NT2/D1 (cell line): Measurements from ENCODE around the gene MB21D2.

ENCODE experiments used
- DNase-seq: peaks from one replicate; pipeline ENCODE4 v3.0.0-alpha.2; 2011; ENCODE audit warnings: low read depth, low spot score
- H3K27me3 ChIP-seq: 2 replicates; pipeline ENCODE4 v1.6.0; 2011; ENCODE audit warnings: mild to moderate bottlenecking; ENCODE audit not compliant: insufficient read length, insufficient read depth
- H3K36me3 ChIP-seq: 2 replicates; pipeline ENCODE4 v1.6.1; 2011; ENCODE audit warnings: mild to moderate bottlenecking, low read length, mixed read lengths; ENCODE audit not compliant: insufficient read depth, insufficient read length
- H3K4me1 ChIP-seq: 2 replicates; pipeline ENCODE4 v1.5.1; 2011; ENCODE audit not compliant: insufficient read depth, insufficient read length
- H3K4me3 ChIP-seq: 2 replicates; pipeline ENCODE4 v1.5.1; 2011; ENCODE audit warnings: low read depth; ENCODE audit not compliant: insufficient read length
- H3K9ac ChIP-seq: 2 replicates; pipeline ENCODE4 v1.6.0; 2011; ENCODE audit warnings: low read depth; ENCODE audit not compliant: insufficient read length
- H3K9me3 ChIP-seq: 2 replicates; pipeline ENCODE4 v1.5.1; 2011; ENCODE audit warnings: mild to moderate bottlenecking, low read length; ENCODE audit not compliant: insufficient read depth
- SUZ12 ChIP-seq: IDR thresholded peaks from 2 replicates; pipeline ENCODE4 v1.6.1; 2011; ENCODE audit not compliant: insufficient read length, insufficient read depth; ENCODE audit errors: extremely low read depth
- YY1 ChIP-seq: IDR thresholded peaks from 2 replicates; pipeline ENCODE4 v1.6.1; 2011; ENCODE audit not compliant: insufficient read length, insufficient read depth
- ZNF274 ChIP-seq: IDR thresholded peaks from 2 replicates; pipeline ENCODE4 v1.6.1; 2011; ENCODE audit warnings: mild to moderate bottlenecking, low read depth, low read length

Gene MB21D2

DNA sequence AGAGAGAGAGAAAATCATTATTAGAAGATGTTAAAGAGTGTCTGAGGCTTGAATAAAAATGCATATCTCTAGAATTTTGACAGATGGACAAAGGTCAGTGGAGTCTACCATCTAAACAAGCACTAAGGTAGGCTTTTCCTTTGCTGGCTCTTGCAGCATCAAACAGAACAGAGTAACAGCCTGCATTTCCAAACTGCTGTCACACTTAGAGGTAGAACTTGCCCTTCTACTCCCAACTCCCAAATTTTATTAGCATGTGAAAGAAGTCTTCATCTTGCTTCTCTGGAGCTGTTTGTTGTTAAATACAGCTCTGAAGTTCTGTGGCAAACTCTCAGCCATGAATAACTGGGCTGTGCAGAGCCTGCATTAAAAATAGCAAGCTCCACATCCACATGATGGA lies 4.1 kb upstream of the MB21D2 start:
- H3K27me3 ChIP-seq = no peaks in the 10 kb centered on the region
- H3K9ac ChIP-seq = no peak overlapping the region
- TF ChIP-seq ZNF274 = no peak
- no peak for TF ChIP-seq SUZ12
- no peak for TF ChIP-seq YY1
- peaks cover 3% of the 10 kb centered on the region for H3K4me1 ChIP-seq
- no peak overlapping the region for H3K4me3 ChIP-seq
- H3K9me3 ChIP-seq = no peaks in the 10 kb centered on the region
- H3K36me3 ChIP-seq = no peaks in the 10 kb centered on the region
- peak; percentile 32 for DNase-seq

DNA sequence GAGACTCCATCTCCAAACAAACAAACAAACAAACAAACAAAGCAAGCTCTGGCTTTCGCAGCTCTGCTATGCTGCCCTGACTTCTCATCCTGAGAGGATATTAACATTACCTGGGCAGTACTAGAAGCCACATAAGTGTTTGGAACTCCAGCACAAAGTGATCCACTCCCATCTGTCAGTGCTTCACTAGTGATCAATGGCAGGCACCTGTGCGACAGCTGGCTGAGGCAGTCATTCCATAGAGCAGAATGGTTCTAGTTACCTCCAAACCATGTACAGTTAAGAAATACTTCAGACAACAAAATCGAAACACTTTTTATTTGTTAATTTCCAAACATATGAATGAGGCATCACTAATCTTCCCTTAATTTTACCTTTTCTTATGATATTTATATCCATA lies 2.8 kb upstream of the MB21D2 start:
- TF ChIP-seq SUZ12 (no peak), YY1 (no peak)
- H3K36me3 ChIP-seq = no peaks in the 10 kb centered on the region
- H3K27me3 ChIP-seq = peaks cover 3% of the 10 kb centered on the region
- DNase-seq = no peak
- peaks cover 3% of the 10 kb centered on the region for H3K4me1 ChIP-seq
- H3K9me3 ChIP-seq = no peaks in the 10 kb centered on the region
- no peak overlapping the region for H3K4me3 ChIP-seq
- H3K9ac ChIP-seq = no peak overlapping the region

DNA sequence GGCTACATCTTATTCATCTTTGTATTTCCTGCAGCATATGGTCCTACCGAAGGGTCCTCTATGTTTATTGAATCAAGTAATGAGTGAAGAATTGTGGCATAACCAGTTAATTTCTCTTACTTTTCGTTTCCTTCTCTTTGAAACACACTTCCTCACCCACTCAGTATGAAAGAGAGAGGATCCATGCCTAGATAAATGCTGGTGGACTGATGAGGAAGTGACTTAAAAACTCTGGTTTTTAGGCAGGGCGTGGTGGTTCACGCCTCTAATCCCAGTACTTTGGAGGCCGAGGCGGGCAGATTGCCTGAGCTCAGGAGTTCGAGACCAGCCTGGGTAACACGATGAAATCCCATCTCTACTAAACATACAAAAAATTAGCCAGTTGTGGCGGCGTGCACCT lies 2.2 kb upstream of the MB21D2 start:
- no peaks in the 10 kb centered on the region for H3K36me3 ChIP-seq
- TF ChIP-seq SUZ12 (no peak), ZNF274 (no peak), YY1 (no peak)
- DNase-seq = no peak
- H3K9me3 ChIP-seq = no peaks in the 10 kb centered on the region
- peaks cover 3% of the 10 kb centered on the region for H3K27me3 ChIP-seq
- H3K4me1 ChIP-seq = peaks cover 4% of the 10 kb centered on the region
- no peak overlapping the region for H3K4me3 ChIP-seq
- no peak overlapping the region for H3K9ac ChIP-seq

DNA sequence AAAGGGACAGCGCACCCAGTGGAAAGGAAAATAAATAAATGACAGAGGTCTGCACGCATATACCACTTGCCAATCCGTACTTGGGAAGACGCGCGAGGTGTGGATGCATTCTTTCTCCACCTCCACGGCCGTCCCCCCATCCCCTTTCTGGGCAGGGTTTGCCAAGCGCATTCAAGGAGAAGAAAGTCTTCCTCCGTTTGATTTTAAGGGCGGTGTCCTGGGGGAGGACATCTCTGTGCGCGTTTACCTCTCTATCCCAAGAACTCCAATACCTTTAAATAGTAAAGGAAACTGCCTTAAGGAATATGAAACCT lies 576 bp upstream of the MB21D2 start:
- Histone ChIP-seq H3K4me3 (peak overlapping the region; percentile 62), H3K9ac (peak overlapping the region; percentile 83), H3K4me1 (peaks cover 7% of the 10 kb centered on the region), H3K36me3 (no peaks in the 10 kb centered on the region), H3K9me3 (no peaks in the 10 kb centered on the region), H3K27me3 (peaks cover 3% of the 10 kb centered on the region)
- no peak for DNase-seq
- TF ChIP-seq YY1 = no peak
- TF ChIP-seq ZNF274 = no peak
- no peak for TF ChIP-seq SUZ12

DNA sequence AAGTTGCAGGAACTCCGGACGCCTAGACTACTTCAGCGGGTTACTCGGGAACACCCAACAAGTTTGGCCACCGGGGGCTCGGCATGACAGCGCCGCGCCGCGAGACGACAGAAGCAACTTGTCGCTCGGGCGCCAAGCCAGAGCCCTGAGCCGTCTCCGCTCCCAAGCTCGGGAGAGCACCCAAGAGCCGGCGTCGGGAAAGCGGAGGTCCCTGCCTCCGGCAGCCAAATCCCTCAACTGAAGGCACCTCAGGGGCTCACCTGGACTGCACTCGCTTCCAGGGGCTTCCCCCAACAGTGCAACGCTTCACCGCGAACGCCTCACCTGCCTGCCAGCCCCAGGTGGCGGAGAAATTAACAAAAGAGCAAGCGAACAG lies 640 bp downstream of the MB21D2 start:
- no peak for TF ChIP-seq ZNF274
- TF ChIP-seq YY1 = no peak
- TF ChIP-seq SUZ12 = no peak
- Histone ChIP-seq H3K27me3 (peaks cover 3% of the 10 kb centered on the region), H3K36me3 (no peaks in the 10 kb centered on the region), H3K4me3 (peak overlapping the region; percentile 76), H3K4me1 (peaks cover 5% of the 10 kb centered on the region), H3K9me3 (no peaks in the 10 kb centered on the region), H3K9ac (peak overlapping the region; percentile 87)
- DNase-seq = no peak

DNA sequence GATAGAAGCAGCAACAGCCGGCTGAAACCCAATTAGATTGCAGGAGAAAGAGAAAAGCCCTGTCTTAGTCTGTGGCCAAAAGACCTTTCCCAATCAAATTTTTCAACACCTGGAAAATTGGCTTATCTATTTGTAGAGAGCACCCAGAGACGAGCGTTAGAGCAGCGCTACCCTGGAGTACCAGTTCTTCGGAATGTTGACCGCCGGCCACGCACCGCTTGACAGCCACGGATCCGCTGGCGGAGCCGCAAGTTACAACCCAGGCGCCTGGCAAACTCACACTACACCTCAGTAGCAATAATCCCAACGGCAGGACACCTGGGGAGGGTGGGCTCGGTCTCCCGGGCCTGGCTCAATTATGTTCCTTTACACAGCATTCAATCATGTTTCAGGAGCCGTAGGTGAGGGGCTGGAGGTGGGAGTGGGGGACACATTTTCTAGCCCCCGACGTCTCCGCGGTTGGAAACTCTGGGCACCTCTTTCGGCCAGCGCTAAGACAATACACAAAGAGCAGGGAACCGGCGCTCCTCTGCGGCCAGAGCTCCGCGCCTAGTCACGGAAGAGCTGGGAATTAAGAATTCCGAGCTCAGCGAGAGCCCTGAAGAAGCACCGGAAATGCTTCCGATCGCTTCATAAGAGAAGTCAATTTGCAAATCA lies 1.2 kb downstream of the MB21D2 start:
- Histone ChIP-seq H3K4me1 (peaks cover 5% of the 10 kb centered on the region), H3K36me3 (no peaks in the 10 kb centered on the region), H3K9ac (peak overlapping the region; percentile 87), H3K4me3 (peak overlapping the region; percentile 76), H3K9me3 (no peaks in the 10 kb centered on the region), H3K27me3 (peaks cover 3% of the 10 kb centered on the region)
- peak; percentile 79 for DNase-seq
- no peak for TF ChIP-seq SUZ12

DNA sequence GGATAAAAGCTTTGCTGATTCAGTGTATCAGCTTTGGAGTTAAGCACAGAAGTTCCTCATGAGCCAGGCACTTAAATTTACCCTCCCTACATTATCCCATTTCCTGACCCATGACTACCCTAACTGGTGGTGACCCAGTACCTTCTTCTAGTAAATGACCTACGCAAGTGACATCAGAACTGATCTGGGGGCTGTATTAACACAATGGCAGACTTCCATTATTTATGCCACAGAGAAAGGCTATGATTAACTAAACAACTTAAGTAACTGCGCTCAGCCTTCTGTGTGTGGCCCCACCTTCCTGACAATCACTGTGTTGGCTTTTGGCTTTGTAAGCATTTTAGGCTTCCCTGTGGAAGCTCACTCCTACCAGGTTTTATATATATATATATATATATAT lies 1.9 kb downstream of the MB21D2 start:
- no peaks in the 10 kb centered on the region for H3K36me3 ChIP-seq
- H3K4me3 ChIP-seq = no peak overlapping the region
- peaks cover 5% of the 10 kb centered on the region for H3K4me1 ChIP-seq
- no peak overlapping the region for H3K9ac ChIP-seq
- no peak for TF ChIP-seq ZNF274
- TF ChIP-seq SUZ12 = no peak
- no peak for TF ChIP-seq YY1
- no peaks in the 10 kb centered on the region for H3K9me3 ChIP-seq
- DNase-seq = no peak
- peaks cover 3% of the 10 kb centered on the region for H3K27me3 ChIP-seq
